Muscle layer of colon (tissue), 2 donors: ENCODE data around the gene FAF1.

Experiments
- H3K27ac ChIP-seq: one replicate; pipeline ENCODE4 v1.7.0; 2013; ENCODE audit warnings: low read depth, mild to moderate bottlenecking, low read length, moderate library complexity
- H3K27me3 ChIP-seq, 2 donors: one replicate each; pipeline ENCODE4 v1.7.0; 2013; ENCODE audit warnings: low read length in 2 of 2, mild to moderate bottlenecking in 2 of 2; ENCODE audit not compliant: insufficient read depth in 2 of 2, control insufficient read depth in 1 of 2
- H3K36me3 ChIP-seq: one replicate; pipeline ENCODE4 v1.7.0; 2013; ENCODE audit warnings: mild to moderate bottlenecking, low read length; ENCODE audit not compliant: insufficient read depth
- H3K4me1 ChIP-seq: one replicate; pipeline ENCODE4 v1.7.0; 2013; ENCODE audit warnings: mild to moderate bottlenecking, low read length; ENCODE audit not compliant: insufficient read depth
- H3K4me3 ChIP-seq, 2 donors: one replicate each; pipeline ENCODE4 v1.7.0; 2013; ENCODE audit warnings: low read length in 2 of 2, low read depth in 1 of 2, mild to moderate bottlenecking in 1 of 2, moderate library complexity in 1 of 2
- H3K9ac ChIP-seq: one replicate; pipeline ENCODE4 v1.7.0; 2013; ENCODE audit warnings: low read length
- H3K9me3 ChIP-seq: one replicate; pipeline ENCODE4 v1.7.0; 2013; ENCODE audit warnings: mild to moderate bottlenecking, low read length
- donor health status: abdominal sarcoma.
- donor health status: Adenocarcinoma of cecum.

The FAF1 gene

GRCh38 chr1:50684185-50684584 is 275.9 kb downstream of the FAF1 start:
- Histone ChIP-seq H3K27me3 (no peaks in the 10 kb centered on the region), H3K4me1 (no peaks in the 10 kb centered on the region), H3K27ac (no peak overlapping the region), H3K4me3 (no peak overlapping the region), H3K9me3 (no peaks in the 10 kb centered on the region), H3K9ac (no peak overlapping the region), H3K36me3 (no peaks in the 10 kb centered on the region)

- H3K4me3 ChIP-seq: no peak overlapping the region
- H3K27me3 ChIP-seq: no peaks in the 10 kb centered on the region
- H3K4me1 ChIP-seq: no peaks in the 10 kb centered on the region
- no peak overlapping the region for H3K27ac ChIP-seq
- H3K9me3 ChIP-seq: no peaks in the 10 kb centered on the region
- H3K9ac ChIP-seq: no peak overlapping the region
- no peaks in the 10 kb centered on the region for H3K36me3 ChIP-seq
Observed at GRCh38 chr1:50681931-50682330, 278.1 kb downstream of the FAF1 start.

GRCh38 chr1:50667710-50668356 is 292.2 kb downstream of the FAF1 start:
- H3K4me1 ChIP-seq: peaks cover 19% of the 10 kb centered on the region
- no peak overlapping the region for H3K4me3 ChIP-seq
- no peaks in the 10 kb centered on the region for H3K36me3 ChIP-seq
- H3K9ac ChIP-seq: no peak overlapping the region
- no peaks in the 10 kb centered on the region for H3K27me3 ChIP-seq
- no peak overlapping the region for H3K27ac ChIP-seq
- no peaks in the 10 kb centered on the region for H3K9me3 ChIP-seq

GRCh38 chr1:50667272-50667671 is 292.8 kb downstream of the FAF1 start:
- H3K27me3 ChIP-seq: no peaks in the 10 kb centered on the region
- H3K9ac ChIP-seq: no peak overlapping the region
- no peaks in the 10 kb centered on the region for H3K36me3 ChIP-seq
- H3K4me3 ChIP-seq: no peak overlapping the region
- H3K27ac ChIP-seq: no peak overlapping the region
- peaks cover 19% of the 10 kb centered on the region for H3K4me1 ChIP-seq
- no peaks in the 10 kb centered on the region for H3K9me3 ChIP-seq

DNA sequence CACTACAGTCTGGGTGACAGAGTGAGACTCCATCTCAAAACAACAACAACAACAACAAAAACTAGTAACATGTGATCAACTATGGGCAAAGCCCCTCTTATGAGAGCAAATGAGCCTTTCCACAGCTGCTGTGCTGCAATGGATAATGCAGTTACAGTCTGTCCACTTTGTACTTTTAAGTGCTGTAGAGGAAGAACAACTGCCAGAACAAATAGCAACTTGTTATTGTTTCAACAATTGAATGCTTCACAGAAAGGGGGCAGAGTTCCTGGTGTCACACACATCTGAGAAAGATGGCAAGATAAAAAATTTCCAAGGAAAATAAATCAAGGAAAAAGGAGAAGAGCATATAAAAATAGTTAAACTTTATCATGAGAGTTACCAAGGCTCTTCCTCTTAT is 293.2 kb downstream of the FAF1 start:
- no peak overlapping the region for H3K4me3 ChIP-seq
- peaks cover 19% of the 10 kb centered on the region for H3K4me1 ChIP-seq
- H3K36me3 ChIP-seq: no peaks in the 10 kb centered on the region
- no peak overlapping the region for H3K27ac ChIP-seq
- H3K9me3 ChIP-seq: no peaks in the 10 kb centered on the region
- H3K27me3 ChIP-seq: no peaks in the 10 kb centered on the region
- H3K9ac ChIP-seq: no peak overlapping the region

GRCh38 chr1:50665413-50665812 is 294.7 kb downstream of the FAF1 start:
- H3K9me3 ChIP-seq: no peaks in the 10 kb centered on the region
- no peaks in the 10 kb centered on the region for H3K27me3 ChIP-seq
- no peak overlapping the region for H3K4me3 ChIP-seq
- peaks cover 19% of the 10 kb centered on the region for H3K4me1 ChIP-seq
- no peak overlapping the region for H3K9ac ChIP-seq
- H3K36me3 ChIP-seq: no peaks in the 10 kb centered on the region
- no peak overlapping the region for H3K27ac ChIP-seq

GRCh38 chr1:50661626-50662025 is 298.4 kb downstream of the FAF1 start:
- no peak overlapping the region for H3K9ac ChIP-seq
- H3K36me3 ChIP-seq: no peaks in the 10 kb centered on the region
- no peaks in the 10 kb centered on the region for H3K9me3 ChIP-seq
- no peaks in the 10 kb centered on the region for H3K27me3 ChIP-seq
- peaks cover 9% of the 10 kb centered on the region for H3K4me1 ChIP-seq
- no peak overlapping the region for H3K27ac ChIP-seq
- H3K4me3 ChIP-seq: no peak overlapping the region

- Histone ChIP-seq H3K9ac (no peak overlapping the region), H3K27me3 (no peaks in the 10 kb centered on the region)
Observed at GRCh38 chr1:50659107-50659662, 300.9 kb downstream of the FAF1 start.

DNA sequence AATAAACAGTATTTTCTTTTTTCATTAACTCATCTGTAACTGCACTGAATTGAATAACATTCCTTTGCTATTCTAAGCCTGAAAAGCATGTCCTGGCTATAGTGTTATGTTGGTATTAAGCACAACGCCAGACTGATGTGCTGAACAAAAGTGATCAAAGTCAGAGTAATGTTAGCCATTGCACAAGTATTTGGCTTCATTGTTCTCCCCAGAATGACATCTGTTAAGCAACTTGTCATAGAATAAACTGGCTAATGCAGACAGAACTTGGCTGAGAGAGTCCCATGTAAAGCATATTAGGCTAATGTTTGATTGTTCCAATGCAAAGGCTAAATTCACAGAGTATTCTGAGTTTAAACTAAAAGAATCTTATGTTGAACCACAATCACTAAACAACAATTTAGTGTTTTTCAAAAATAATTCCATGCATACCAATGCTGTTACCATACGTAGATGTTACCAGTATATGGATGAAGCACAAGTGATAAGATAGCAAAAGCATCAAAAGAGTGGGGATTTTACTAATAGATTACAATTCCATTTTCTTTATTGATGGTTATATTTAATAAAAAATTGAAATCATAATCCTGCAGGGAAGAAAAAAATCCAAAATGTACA is 301.5 kb downstream of the FAF1 start:
- H3K4me3 ChIP-seq: no peak overlapping the region
- no peak overlapping the region for H3K27ac ChIP-seq
- no peaks in the 10 kb centered on the region for H3K9me3 ChIP-seq
- H3K36me3 ChIP-seq: no peaks in the 10 kb centered on the region
- H3K4me1 ChIP-seq: no peaks in the 10 kb centered on the region
- no peak overlapping the region for H3K9ac ChIP-seq
- no peaks in the 10 kb centered on the region for H3K27me3 ChIP-seq

More at GRCh38 chr1:50659107-50659662, 300.9 kb downstream of the FAF1 start:
- Histone ChIP-seq H3K4me3 (no peak overlapping the region), H3K27ac (no peak overlapping the region), H3K9me3 (no peaks in the 10 kb centered on the region), H3K36me3 (no peaks in the 10 kb centered on the region), H3K4me1 (no peaks in the 10 kb centered on the region)

- Histone ChIP-seq H3K36me3 (no peaks in the 10 kb centered on the region), H3K4me1 (no peaks in the 10 kb centered on the region), H3K27ac (no peak overlapping the region), H3K27me3 (no peaks in the 10 kb centered on the region), H3K9me3 (no peaks in the 10 kb centered on the region), H3K4me3 (no peak overlapping the region), H3K9ac (no peak overlapping the region)
Observed at GRCh38 chr1:50656931-50657330, 303.1 kb downstream of the FAF1 start.

- Histone ChIP-seq H3K27ac (no peak overlapping the region), H3K4me3 (no peak overlapping the region), H3K9ac (no peak overlapping the region), H3K9me3 (no peaks in the 10 kb centered on the region), H3K27me3 (no peaks in the 10 kb centered on the region), H3K36me3 (no peaks in the 10 kb centered on the region), H3K4me1 (no peaks in the 10 kb centered on the region)
Observed at GRCh38 chr1:50651476-50652263, 308.4 kb downstream of the FAF1 start.
